HCT116 (cell line): ENCODE data around the gene OR6B3. TPM values are rescaled to one million over a fixed set of nuclear protein-coding genes. Genes with fewer than 3 reads are reported as not detected.

ENCODE experiments used
- ATAC-seq: fragments of 200-7000 bp; cut with Tn5 transposase; 2 replicates; pipeline ENCODE4 v1.9.1; 2020; ENCODE audit warnings: mild to moderate bottlenecking, moderate library complexity
- BruUV-seq: library from RNA; stranded (reverse); fragments of 400-500 nt; replicated peaks from 2 replicates; lab custom pipeline; 2021; lab: Mats Ljungman, UMichigan
- CTCF ChIA-PET: fragments of 300-600 bp; sonication (Branson Sonifier 250); formaldehyde crosslinking; loops from one replicate; lab custom pipeline; 2021; ENCODE audit warnings: antibody characterized with exemption; lab: Charles Lee
- POLR2A ChIA-PET: fragments of 300-600, 350-600 bp; sonication (Branson Sonifier 250); formaldehyde crosslinking; loops from one replicate; lab custom pipeline; 2021; ENCODE audit warnings: antibody characterized with exemption; lab: Charles Lee
- RAD21 ChIA-PET, 2 experiments: fragments of 300-600 bp; sonication (Branson Sonifier 250); formaldehyde crosslinking; loops; one replicate each; lab custom pipeline; 2023; ENCODE audit warnings: low total read pairs in 2 of 2; ENCODE audit not compliant: uncharacterized antibody in 2 of 2, unreplicated experiment in 2 of 2, low non-redundant PET in 1 of 2; lab: Charles Lee
- DNase-seq: peaks from one replicate; pipeline ENCODE4 v3.0.0-alpha.2; 2010; ENCODE audit warnings: low read depth, low spot score
- H2AFZ ChIP-seq: fragments of 200-600 bp; shearing (Covaris generic), sonication (generic); 2 replicates; pipeline ENCODE4 v1.6.1; 2017; ENCODE audit warnings: low read depth, mixed run types, mixed read lengths, antibody characterized with exemption, low read length; ENCODE audit not compliant: poor library complexity, severe bottlenecking
- H3K27ac ChIP-seq: 2 replicates; pipeline ENCODE4 v1.5.1; 2012; ENCODE audit warnings: low read depth, low read length
- H3K27me3 ChIP-seq: fragments of 200-600 bp; sonication (generic); 2 replicates; pipeline ENCODE4 v1.6.1; 2016; ENCODE audit warnings: mixed run types, low read length, mixed read lengths; ENCODE audit not compliant: insufficient read depth
- H3K36me3 ChIP-seq, 2 experiments: fragments of 200-500 bp in 1 of 2; fragments of 200-600 bp in 1 of 2; sonication (Bioruptor generic) in 1 of 2; sonication (generic) in 1 of 2; 2 replicates each; pipeline versions ENCODE4 v1.5.1 to v1.6.1; 2014 to 2016; ENCODE audit warnings: low read length in 2 of 2, inconsistent platforms in 1 of 2, mixed read lengths in 1 of 2, mixed run types in 1 of 2; ENCODE audit not compliant: insufficient read depth in 2 of 2, control insufficient read depth in 1 of 2
- H3K4me1 ChIP-seq, 2 experiments: fragments of 200-600 bp in 1 of 2; sonication (generic) in 1 of 2; 2 replicates each; pipeline versions ENCODE4 v1.5.1 to v1.6.1; 2012 to 2017; ENCODE audit warnings: low read length in 2 of 2, inconsistent platforms in 1 of 2, mild to moderate bottlenecking in 1 of 2, mixed read lengths in 1 of 2, mixed run types in 1 of 2, moderate library complexity in 1 of 2; ENCODE audit not compliant: insufficient read depth in 2 of 2, control insufficient read depth in 1 of 2
- H3K4me2 ChIP-seq: fragments of 200-600 bp; sonication (generic); 2 replicates; pipeline ENCODE4 v1.6.1; 2017; ENCODE audit warnings: mixed run types, low read length, mixed read lengths
- H3K4me3 ChIP-seq, 2 experiments: fragments of 200-600 bp in 1 of 2; sonication (generic) in 1 of 2; replicated peaks in 1 of 2; 2 replicates each; pipeline ENCODE4 v1.5.1; 2011 to 2016; ENCODE audit warnings: low read length in 2 of 2, control low read depth in 1 of 2, low read depth in 1 of 2, mild to moderate bottlenecking in 1 of 2, mixed read lengths in 1 of 2, mixed run types in 1 of 2
- H3K79me2 ChIP-seq: fragments of 200-600 bp; sonication (generic); 2 replicates; pipeline ENCODE4 v1.6.1; 2017; ENCODE audit warnings: mild to moderate bottlenecking, mixed run types, low read length, moderate library complexity, mixed read lengths; ENCODE audit not compliant: insufficient read depth
- H3K9ac ChIP-seq: fragments of 200-600 bp; sonication (generic); 2 replicates; pipeline ENCODE4 v1.6.1; 2016; ENCODE audit warnings: low read length, mixed read lengths
- H3K9me2 ChIP-seq: fragments of 200-600 bp; sonication (generic), shearing (Covaris generic); 2 replicates; pipeline ENCODE4 v1.6.1; 2017; ENCODE audit warnings: mixed run types, mild to moderate bottlenecking, moderate library complexity; ENCODE audit not compliant: insufficient read depth
- H3K9me3 ChIP-seq, 2 experiments: fragments of 200-500 bp in 1 of 2; fragments of 200-600 bp in 1 of 2; sonication (Bioruptor generic) in 1 of 2; sonication (generic) in 1 of 2; 2 replicates each; pipeline ENCODE4 v1.6.1; 2014 to 2017; ENCODE audit warnings: low read length in 2 of 2, mixed read lengths in 2 of 2, inconsistent platforms in 1 of 2, low read depth in 1 of 2, mild to moderate bottlenecking in 1 of 2, mixed run types in 1 of 2, moderate library complexity in 1 of 2; ENCODE audit not compliant: control insufficient read depth in 1 of 2, insufficient read depth in 1 of 2
- H4K20me1 ChIP-seq: fragments of 200-600 bp; sonication (generic), shearing (Covaris generic); 2 replicates; pipeline ENCODE4 v1.6.1; 2017; ENCODE audit warnings: mixed run types, mild to moderate bottlenecking, moderate library complexity; ENCODE audit not compliant: insufficient read depth
- CBX3 ChIP-seq: IDR thresholded peaks from 2 replicates; pipeline ENCODE4 v1.6.1; 2012; ENCODE audit warnings: low read depth
- CEBPB ChIP-seq: IDR thresholded peaks from 2 replicates; pipeline ENCODE4 v1.6.1; 2012; ENCODE audit warnings: low read depth
- EGR1 ChIP-seq: IDR thresholded peaks from 2 replicates; pipeline ENCODE4 v1.6.1; 2012; ENCODE audit warnings: low read depth
- ELF1 ChIP-seq: IDR thresholded peaks from 2 replicates; pipeline ENCODE4 v1.6.1; 2012; ENCODE audit warnings: low read depth, borderline replicate concordance
- EZH2 ChIP-seq: fragments of 200-600 bp; sonication (generic); IDR thresholded peaks from 2 replicates; pipeline ENCODE4 v1.6.1; 2017; ENCODE audit warnings: antibody characterized with exemption, mixed run types
- FOSL1 ChIP-seq: IDR thresholded peaks from 2 replicates; pipeline ENCODE4 v1.6.1; 2012; ENCODE audit warnings: low read depth
- JUND ChIP-seq: IDR thresholded peaks from 2 replicates; pipeline ENCODE4 v1.6.1; 2012
- MAX ChIP-seq: IDR thresholded peaks from 2 replicates; pipeline ENCODE4 v1.6.1; 2012
- POLR2A ChIP-seq: IDR thresholded peaks from 2 replicates; pipeline ENCODE4 v1.7.0; 2011; ENCODE audit warnings: borderline replicate concordance; ENCODE audit not compliant: insufficient read depth, insufficient read length; ENCODE audit errors: extremely low read depth
- POLR2AphosphoS5 ChIP-seq: IDR thresholded peaks from 2 replicates; pipeline ENCODE4 v1.6.1; 2011; ENCODE audit warnings: mild to moderate bottlenecking, low read depth, low read length, moderate library complexity
- RAD21 ChIP-seq: IDR thresholded peaks from 2 replicates; pipeline ENCODE4 v1.6.1; 2012; ENCODE audit warnings: low read depth, mild to moderate bottlenecking
- REST ChIP-seq: IDR thresholded peaks from 2 replicates; pipeline ENCODE4 v1.6.1; 2012; ENCODE audit warnings: low read depth
- SIN3A ChIP-seq: IDR thresholded peaks from 2 replicates; pipeline ENCODE4 v1.6.1; 2012; ENCODE audit warnings: low read depth
- SP1 ChIP-seq: IDR thresholded peaks from 2 replicates; pipeline ENCODE4 v1.6.1; 2012; ENCODE audit warnings: low read depth
- SRF ChIP-seq: IDR thresholded peaks from 2 replicates; pipeline ENCODE4 v1.6.1; 2012; ENCODE audit warnings: low read depth
- YY1 ChIP-seq: IDR thresholded peaks from 2 replicates; pipeline ENCODE4 v1.6.1; 2011; ENCODE audit warnings: low read length, low read depth, moderate library complexity, mild to moderate bottlenecking; ENCODE audit not compliant: insufficient replicate concordance; ENCODE audit errors: extremely low read depth
- ZFX ChIP-seq: fragments of 450-650 bp; IDR thresholded peaks from 2 replicates; pipeline ENCODE4 v1.6.1; 2017
- ZNF274 ChIP-seq: fragments of 200-500 bp; sonication (Bioruptor generic); IDR thresholded peaks from 2 replicates; pipeline ENCODE4 v1.6.1; 2014; ENCODE audit warnings: mild to moderate bottlenecking, low read depth, low read length, inconsistent platforms
- intact Hi-C: fragments of 100-400 bp; cut with micrococcal nuclease; formaldehyde crosslinking; loops from 2 replicates; pipeline ENCODE4 v1.10.0; 2022
- total RNA-seq: library from RNA; stranded (reverse); gene quantifications from one replicate; pipeline ENCODE4 v1.2.1, GENCODE V29; 2021; ENCODE audit not compliant: unreplicated experiment
- TF ChIP-seq, protein P1 (sequence below): IDR thresholded peaks from 2 replicates; pipeline ENCODE4 v1.6.1; 2011; ENCODE audit warnings: mild to moderate bottlenecking, low read length, moderate library complexity; ENCODE audit not compliant: insufficient replicate concordance; ENCODE audit errors: extremely low read depth
- TF ChIP-seq, protein P2 (sequence below), 3 experiments: fragments of 200-600 bp in 1 of 3; sonication (generic) in 1 of 3; IDR thresholded peaks in 2 of 3; conservative IDR thresholded peaks in 1 of 3; 2 replicates each; pipeline ENCODE4 v1.5.1; 2012 to 2017; ENCODE audit warnings: low read depth in 2 of 3, low read length in 2 of 3, antibody characterized with exemption in 1 of 3, borderline replicate concordance in 1 of 3, control low read depth in 1 of 3, mild to moderate bottlenecking in 1 of 3, mixed read lengths in 1 of 3, mixed run types in 1 of 3, moderate library complexity in 1 of 3; ENCODE audit not compliant: insufficient read depth in 1 of 3

OR6B3 gene
- total RNA-seq, 1 experiment from 2014 or later = not detected

- Histone ChIP-seq H3K4me2 (no peak overlapping the region), H3K79me2 (peaks cover 23% of the 10 kb centered on the region; the same call in 1 of the 2 replicates), H3K9me3 (no peaks in the 10 kb centered on the region), H3K4me3 (no peak overlapping the region), H3K4me1 (no peaks in the 10 kb centered on the region), H4K20me1 (no peaks in the 10 kb centered on the region), H3K27ac (no peak overlapping the region), H3K36me3 (peaks cover 14 to 26% of the 10 kb centered on the region in 2 experiments; a peak in 3 of 4 replicates), H3K9ac (no peak overlapping the region), H3K9me2 (no peaks in the 10 kb centered on the region), H2AFZ (no peak overlapping the region), H3K27me3 (no peaks in the 10 kb centered on the region)
- no peak for ATAC-seq
- CTCF ChIA-PET = interaction anchor here (0.7 kb wide), 1 partner anchor 23 kb away, joined by 3 read pairs; no protein-coding TSS in a partner anchor
- RAD21 ChIA-PET = no interaction called here
- DNase-seq = no peak
- BruUV-seq = no TSS peak
- intact Hi-C loops = loop anchor here (10.0 kb wide), 1 partner anchor 603 kb away; no protein-coding TSS in a partner anchor
- TF ChIP-seq ZNF274 = no peak
- TF ChIP-seq RAD21 = no peak
- no peak for TF ChIP-seq REST
- TF ChIP-seq POLR2AphosphoS5 = no peak
- no peak for TF ChIP-seq SRF
- TF ChIP-seq MAX = no peak
- TF ChIP-seq EZH2 = no peak
- no peak for TF ChIP-seq CEBPB
- TF ChIP-seq EGR1 = no peak
- no peak for TF ChIP-seq ZFX
- no peak for TF ChIP-seq SP1
- no peak for TF ChIP-seq YY1
- TF ChIP-seq SIN3A = no peak
- TF ChIP-seq ELF1 = no peak
- TF ChIP-seq FOSL1 = no peak
- no peak for TF ChIP-seq CBX3
- TF ChIP-seq, protein P1, sequence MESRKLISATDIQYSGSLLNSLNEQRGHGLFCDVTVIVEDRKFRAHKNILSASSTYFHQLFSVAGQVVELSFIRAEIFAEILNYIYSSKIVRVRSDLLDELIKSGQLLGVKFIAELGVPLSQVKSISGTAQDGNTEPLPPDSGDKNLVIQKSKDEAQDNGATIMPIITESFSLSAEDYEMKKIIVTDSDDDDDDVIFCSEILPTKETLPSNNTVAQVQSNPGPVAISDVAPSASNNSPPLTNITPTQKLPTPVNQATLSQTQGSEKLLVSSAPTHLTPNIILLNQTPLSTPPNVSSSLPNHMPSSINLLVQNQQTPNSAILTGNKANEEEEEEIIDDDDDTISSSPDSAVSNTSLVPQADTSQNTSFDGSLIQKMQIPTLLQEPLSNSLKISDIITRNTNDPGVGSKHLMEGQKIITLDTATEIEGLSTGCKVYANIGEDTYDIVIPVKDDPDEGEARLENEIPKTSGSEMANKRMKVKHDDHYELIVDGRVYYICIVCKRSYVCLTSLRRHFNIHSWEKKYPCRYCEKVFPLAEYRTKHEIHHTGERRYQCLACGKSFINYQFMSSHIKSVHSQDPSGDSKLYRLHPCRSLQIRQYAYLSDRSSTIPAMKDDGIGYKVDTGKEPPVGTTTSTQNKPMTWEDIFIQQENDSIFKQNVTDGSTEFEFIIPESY = no peak
- TF ChIP-seq JUND = no peak
- TF ChIP-seq, protein P2, sequence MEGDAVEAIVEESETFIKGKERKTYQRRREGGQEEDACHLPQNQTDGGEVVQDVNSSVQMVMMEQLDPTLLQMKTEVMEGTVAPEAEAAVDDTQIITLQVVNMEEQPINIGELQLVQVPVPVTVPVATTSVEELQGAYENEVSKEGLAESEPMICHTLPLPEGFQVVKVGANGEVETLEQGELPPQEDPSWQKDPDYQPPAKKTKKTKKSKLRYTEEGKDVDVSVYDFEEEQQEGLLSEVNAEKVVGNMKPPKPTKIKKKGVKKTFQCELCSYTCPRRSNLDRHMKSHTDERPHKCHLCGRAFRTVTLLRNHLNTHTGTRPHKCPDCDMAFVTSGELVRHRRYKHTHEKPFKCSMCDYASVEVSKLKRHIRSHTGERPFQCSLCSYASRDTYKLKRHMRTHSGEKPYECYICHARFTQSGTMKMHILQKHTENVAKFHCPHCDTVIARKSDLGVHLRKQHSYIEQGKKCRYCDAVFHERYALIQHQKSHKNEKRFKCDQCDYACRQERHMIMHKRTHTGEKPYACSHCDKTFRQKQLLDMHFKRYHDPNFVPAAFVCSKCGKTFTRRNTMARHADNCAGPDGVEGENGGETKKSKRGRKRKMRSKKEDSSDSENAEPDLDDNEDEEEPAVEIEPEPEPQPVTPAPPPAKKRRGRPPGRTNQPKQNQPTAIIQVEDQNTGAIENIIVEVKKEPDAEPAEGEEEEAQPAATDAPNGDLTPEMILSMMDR (IDR thresholded peaks at IDR 0.05 in 2 of 3, conservative IDR thresholded peaks at IDR 0.05 in 1 of 3; ENCODE audit: borderline replicate concordance in 1 of 3, insufficient read depth in 1 of 3, low read depth in 2 of 3, low read length in 2 of 3) = no peak
- no peak for TF ChIP-seq POLR2A
- POLR2A ChIA-PET = no interaction called here
These were observed 55.5 kb downstream of the OR6B3 start for GRCh38 chr2:239997686-239998409.
